NT2/D1 (cell line): ENCODE measurements around the gene NR3C1.
A peak's percentile ranks its signal among the peaks of the same experiment; 100 is the strongest.

ENCODE experiments used
- DNase-seq: peaks from one replicate; pipeline ENCODE4 v3.0.0-alpha.2; 2011; ENCODE audit warnings: low read depth, low spot score
- H3K27me3 ChIP-seq: 2 replicates; pipeline ENCODE4 v1.6.0; 2011; ENCODE audit warnings: mild to moderate bottlenecking; ENCODE audit not compliant: insufficient read length, insufficient read depth
- H3K36me3 ChIP-seq: 2 replicates; pipeline ENCODE4 v1.6.1; 2011; ENCODE audit warnings: mild to moderate bottlenecking, low read length, mixed read lengths; ENCODE audit not compliant: insufficient read depth, insufficient read length
- H3K4me1 ChIP-seq: 2 replicates; pipeline ENCODE4 v1.5.1; 2011; ENCODE audit not compliant: insufficient read depth, insufficient read length
- H3K4me3 ChIP-seq: 2 replicates; pipeline ENCODE4 v1.5.1; 2011; ENCODE audit warnings: low read depth; ENCODE audit not compliant: insufficient read length
- H3K9ac ChIP-seq: 2 replicates; pipeline ENCODE4 v1.6.0; 2011; ENCODE audit warnings: low read depth; ENCODE audit not compliant: insufficient read length
- H3K9me3 ChIP-seq: 2 replicates; pipeline ENCODE4 v1.5.1; 2011; ENCODE audit warnings: mild to moderate bottlenecking, low read length; ENCODE audit not compliant: insufficient read depth
- SUZ12 ChIP-seq: IDR thresholded peaks from 2 replicates; pipeline ENCODE4 v1.6.1; 2011; ENCODE audit not compliant: insufficient read length, insufficient read depth; ENCODE audit errors: extremely low read depth
- YY1 ChIP-seq: IDR thresholded peaks from 2 replicates; pipeline ENCODE4 v1.6.1; 2011; ENCODE audit not compliant: insufficient read length, insufficient read depth
- ZNF274 ChIP-seq: IDR thresholded peaks from 2 replicates; pipeline ENCODE4 v1.6.1; 2011; ENCODE audit warnings: mild to moderate bottlenecking, low read depth, low read length

The NR3C1 gene

GRCh38 chr5:143379606-143380005 is 23.9 kb downstream of the NR3C1 start:
- H3K4me3 ChIP-seq: no peak overlapping the region
- H3K4me1 ChIP-seq: no peaks in the 10 kb centered on the region
- TF ChIP-seq SUZ12: no peak
- no peak for TF ChIP-seq ZNF274
- no peak for TF ChIP-seq YY1
- H3K9ac ChIP-seq: no peak overlapping the region
- H3K36me3 ChIP-seq: no peaks in the 10 kb centered on the region
- H3K27me3 ChIP-seq: no peaks in the 10 kb centered on the region
- H3K9me3 ChIP-seq: peaks cover 8% of the 10 kb centered on the region; the same call in 1 of the 2 replicates
- no peak for DNase-seq

- DNase-seq: peak; percentile 20
- TF ChIP-seq YY1 (no peak), SUZ12 (no peak), ZNF274 (no peak)
- no peak overlapping the region for H3K9ac ChIP-seq
Observed at GRCh38 chr5:143376911-143377813, 26.3 kb downstream of the NR3C1 start.

GRCh38 chr5:143376195-143376779 is 27.2 kb downstream of the NR3C1 start:
- Histone ChIP-seq H3K4me1 (no peaks in the 10 kb centered on the region), H3K9me3 (no peaks in the 10 kb centered on the region), H3K4me3 (no peak overlapping the region), H3K36me3 (no peaks in the 10 kb centered on the region), H3K9ac (no peak overlapping the region), H3K27me3 (no peaks in the 10 kb centered on the region)
- TF ChIP-seq YY1 (no peak), SUZ12 (no peak)
- DNase-seq: no peak

More at GRCh38 chr5:143376911-143377813, 26.3 kb downstream of the NR3C1 start:
- no peaks in the 10 kb centered on the region for H3K36me3 ChIP-seq
- H3K4me1 ChIP-seq: no peaks in the 10 kb centered on the region
- H3K27me3 ChIP-seq: no peaks in the 10 kb centered on the region
- no peaks in the 10 kb centered on the region for H3K9me3 ChIP-seq
- H3K4me3 ChIP-seq: no peak overlapping the region

- no peaks in the 10 kb centered on the region for H3K9me3 ChIP-seq
- no peaks in the 10 kb centered on the region for H3K4me1 ChIP-seq
- no peak overlapping the region for H3K4me3 ChIP-seq
- TF ChIP-seq SUZ12 (no peak), ZNF274 (no peak), YY1 (no peak)
- DNase-seq: no peak
- H3K27me3 ChIP-seq: no peaks in the 10 kb centered on the region
- H3K36me3 ChIP-seq: no peaks in the 10 kb centered on the region
- H3K9ac ChIP-seq: no peak overlapping the region
Observed at GRCh38 chr5:143374496-143375217, 28.8 kb downstream of the NR3C1 start.

GRCh38 chr5:143373076-143373475 is 30.4 kb downstream of the NR3C1 start:
- Histone ChIP-seq H3K9ac (no peak overlapping the region), H3K4me3 (no peak overlapping the region), H3K4me1 (no peaks in the 10 kb centered on the region), H3K36me3 (no peaks in the 10 kb centered on the region), H3K9me3 (no peaks in the 10 kb centered on the region), H3K27me3 (no peaks in the 10 kb centered on the region)
- DNase-seq: no peak
- TF ChIP-seq ZNF274: no peak
- TF ChIP-seq YY1: no peak
- no peak for TF ChIP-seq SUZ12

GRCh38 chr5:143372187-143372829 is 31.2 kb downstream of the NR3C1 start:
- Histone ChIP-seq H3K36me3 (no peaks in the 10 kb centered on the region), H3K9ac (no peak overlapping the region), H3K27me3 (no peaks in the 10 kb centered on the region), H3K4me1 (no peaks in the 10 kb centered on the region), H3K4me3 (no peak overlapping the region), H3K9me3 (no peaks in the 10 kb centered on the region)
- no peak for TF ChIP-seq SUZ12
- TF ChIP-seq YY1: no peak
- TF ChIP-seq ZNF274: no peak
- no peak for DNase-seq
